Measurements from ENCODE around the gene DEFB132.
A peak's percentile ranks its signal among the peaks of the same experiment; 100 is the strongest.

The DEFB132 gene

DNA sequence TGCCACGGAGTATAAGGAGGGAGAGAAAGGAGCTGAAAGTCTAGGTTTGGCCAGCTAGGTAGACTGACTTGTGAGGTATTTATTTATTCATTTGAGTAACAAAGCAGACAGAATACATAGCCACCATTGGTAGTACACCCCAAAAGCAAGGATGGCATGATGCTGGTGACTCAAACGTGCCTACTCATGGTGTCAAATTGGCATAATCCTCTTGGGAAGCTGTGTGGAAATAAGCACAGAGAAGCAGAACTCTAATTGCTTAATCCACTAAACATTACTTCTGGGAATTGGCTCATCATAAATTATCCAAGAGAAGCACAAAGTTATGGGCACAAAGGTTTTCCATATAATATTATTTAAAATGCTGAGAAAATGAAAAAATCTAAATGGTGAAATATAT is 2.5 kb downstream of the DEFB132 start:
- DNase-seq (ENCODE audit: extremely low spot score, insufficient read length, low read depth) = no peak
- no peak for FAIRE-seq

- DNase-seq (ENCODE audit: extremely low spot score, insufficient read length, low read depth) = no peak
- no peak for FAIRE-seq
Observed at GRCh38 chr20:263701-264100, 6.2 kb downstream of the DEFB132 start.

DNA sequence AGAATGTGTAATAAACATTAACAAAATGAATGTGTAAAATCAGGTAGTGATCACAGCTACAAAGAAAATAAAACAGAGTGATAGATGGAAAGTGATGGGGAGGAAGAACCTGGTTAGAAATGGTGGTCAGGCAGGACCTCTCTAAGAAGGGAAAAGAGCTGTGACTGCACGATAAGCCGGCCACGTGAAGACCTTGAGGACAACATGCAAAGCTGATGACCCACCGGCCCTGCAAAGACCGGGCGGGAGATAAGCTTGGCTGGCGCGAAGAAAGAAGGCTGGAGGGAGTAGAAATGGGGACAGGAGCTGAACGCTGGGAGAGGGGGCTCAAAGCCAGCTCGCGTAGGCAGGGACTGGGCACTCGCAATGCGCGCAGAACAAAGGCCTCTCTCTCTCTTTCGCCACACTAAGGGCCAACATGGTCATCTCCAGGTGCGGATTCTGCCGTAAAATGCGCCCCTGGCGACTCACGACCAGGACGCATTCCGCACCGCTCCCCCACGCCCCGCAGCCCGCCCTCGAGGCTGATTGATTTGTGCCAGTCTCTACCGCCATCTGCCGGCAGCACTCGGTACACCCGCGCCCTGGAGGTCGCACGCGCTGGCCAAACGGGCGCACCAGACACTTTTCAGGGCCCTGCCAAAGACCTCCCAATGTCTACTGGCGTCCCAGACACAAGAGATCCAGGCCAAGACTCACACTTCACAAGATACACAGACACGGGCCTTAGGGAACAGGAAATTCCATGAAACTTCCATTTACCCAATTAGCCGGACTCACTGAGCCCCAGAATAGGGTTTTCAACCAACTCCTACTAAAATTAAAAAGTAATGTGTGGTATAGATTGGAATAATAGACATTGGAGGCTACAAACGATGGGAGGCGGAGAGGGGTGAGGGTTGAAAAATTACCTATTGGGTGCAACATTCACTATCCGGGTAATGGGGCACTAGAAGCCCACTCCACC is 9.4 kb downstream of the DEFB132 start:
- DNase-seq (ENCODE audit: extremely low spot score, insufficient read length, low read depth) (peak; percentile 88), FAIRE-seq (peak; percentile 89)

DNA sequence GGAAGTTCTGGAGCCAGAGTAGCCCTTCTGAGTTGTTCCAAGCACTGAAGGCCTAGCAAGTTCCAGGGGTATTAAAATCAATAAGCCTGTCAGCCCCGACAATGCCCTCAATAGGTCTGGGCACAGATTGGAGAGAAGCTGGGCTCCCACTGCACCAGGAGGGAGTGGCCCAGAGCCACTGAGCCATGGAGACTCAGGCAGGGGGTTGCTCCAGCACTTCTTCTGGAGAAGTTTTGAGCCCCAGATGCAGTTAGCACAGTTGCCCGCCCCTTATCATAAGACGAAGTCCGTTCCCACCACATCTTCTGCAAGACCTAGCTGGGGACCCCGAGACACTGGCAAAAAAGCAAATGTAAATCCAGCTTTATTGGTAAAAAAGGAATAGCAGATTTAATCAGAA is 13.0 kb downstream of the DEFB132 start:
- FAIRE-seq (no peak), DNase-seq (ENCODE audit: extremely low spot score, insufficient read length, low read depth) (no peak)

- no peak for DNase-seq (ENCODE audit: extremely low spot score, insufficient read length, low read depth)
- no peak for FAIRE-seq
Observed at GRCh38 chr20:271069-271468, 13.5 kb downstream of the DEFB132 start.

DNA sequence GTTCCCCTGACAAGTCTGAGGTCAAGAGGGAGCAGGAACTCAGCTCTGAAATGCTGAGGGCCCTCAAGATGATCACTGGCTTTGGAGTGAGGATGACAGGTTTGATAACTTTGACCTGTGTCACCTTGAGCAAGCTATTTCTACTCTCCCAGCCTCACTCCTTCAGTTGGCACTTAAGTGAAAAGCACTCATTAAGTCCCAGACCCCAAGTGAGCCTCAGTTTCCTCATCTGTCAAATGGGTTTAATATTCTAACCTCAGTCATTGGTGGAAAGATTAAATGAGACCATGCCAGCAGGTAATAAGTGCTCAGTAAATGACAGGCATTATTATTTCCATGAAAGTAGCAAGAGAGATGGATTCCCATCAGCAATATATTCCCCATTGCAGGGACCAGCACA is 14.0 kb downstream of the DEFB132 start:
- no peak for DNase-seq (ENCODE audit: extremely low spot score, insufficient read length, low read depth)
- FAIRE-seq = no peak

DNA sequence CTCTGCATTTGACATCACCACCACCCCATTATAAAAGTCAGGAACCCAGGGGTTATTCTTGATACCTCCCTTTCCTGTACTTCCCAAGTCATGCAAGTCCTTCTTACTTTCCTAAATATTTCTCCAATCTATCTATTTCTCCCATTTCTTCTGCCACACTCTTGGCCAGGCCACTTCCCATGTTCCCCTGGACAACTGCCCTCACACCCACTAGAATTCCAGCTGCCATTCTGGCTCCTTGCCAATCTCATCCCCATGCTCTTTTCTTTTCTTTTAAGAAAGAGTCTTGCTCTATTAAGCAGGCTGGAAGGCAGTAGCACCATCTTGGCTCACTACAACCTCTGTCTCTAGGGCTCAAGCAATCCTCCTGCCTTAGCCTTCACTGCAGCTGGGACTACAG is 15.2 kb downstream of the DEFB132 start:
- DNase-seq (ENCODE audit: extremely low spot score, insufficient read length, low read depth) (no peak), FAIRE-seq (no peak)

GRCh38 chr20:273884-274283 is 16.4 kb downstream of the DEFB132 start:
- no peak for DNase-seq (ENCODE audit: extremely low spot score, insufficient read length, low read depth)
- FAIRE-seq = no peak

- FAIRE-seq (no peak), DNase-seq (ENCODE audit: extremely low spot score, insufficient read length, low read depth) (no peak)
Observed at GRCh38 chr20:275791-276190, 18.3 kb downstream of the DEFB132 start.

DNA sequence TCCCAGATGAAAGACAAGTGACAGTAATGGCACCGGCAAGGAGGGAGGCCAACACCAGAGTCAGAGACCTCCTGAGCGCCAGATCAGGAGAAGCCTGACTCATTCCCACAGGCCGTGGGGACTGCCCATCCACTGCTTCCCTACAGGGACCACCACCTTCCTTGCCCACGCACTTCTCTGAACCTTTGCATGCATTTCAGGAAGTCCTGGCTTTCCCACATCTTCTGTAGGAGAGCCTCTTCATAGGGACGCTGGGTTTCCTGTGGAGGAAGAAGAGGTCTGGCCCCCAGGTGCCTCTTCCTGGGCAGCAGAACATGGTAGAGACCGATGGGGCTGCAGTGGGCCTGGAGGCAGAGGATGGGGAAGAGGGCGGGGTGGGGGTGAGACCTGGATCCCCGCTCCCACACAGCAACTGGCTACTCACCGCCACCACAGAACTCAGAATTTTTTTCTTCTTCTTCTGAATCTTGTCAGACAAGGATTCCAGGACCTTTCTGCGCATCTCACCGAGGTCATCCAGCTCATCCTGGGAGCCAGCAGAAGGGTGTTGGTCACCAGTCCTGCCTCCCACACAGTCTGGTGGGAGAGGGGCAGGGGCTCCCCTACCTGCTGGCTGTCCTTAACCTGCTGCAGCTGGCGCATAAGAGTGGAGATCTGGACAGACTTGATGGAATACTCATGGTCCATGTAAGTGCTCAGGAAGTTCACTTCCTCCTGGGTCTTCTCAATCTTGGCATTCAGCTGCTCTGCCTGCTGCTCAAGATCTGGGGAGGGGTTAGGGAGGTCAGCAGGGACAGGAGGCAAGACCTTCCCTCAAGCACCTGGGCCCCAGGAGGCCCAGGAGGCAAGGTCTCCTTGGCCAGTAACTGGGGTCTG is 19.3 kb downstream of the DEFB132 start:
- DNase-seq (ENCODE audit: extremely low spot score, insufficient read length, low read depth) = no peak
- no peak for FAIRE-seq

DNA sequence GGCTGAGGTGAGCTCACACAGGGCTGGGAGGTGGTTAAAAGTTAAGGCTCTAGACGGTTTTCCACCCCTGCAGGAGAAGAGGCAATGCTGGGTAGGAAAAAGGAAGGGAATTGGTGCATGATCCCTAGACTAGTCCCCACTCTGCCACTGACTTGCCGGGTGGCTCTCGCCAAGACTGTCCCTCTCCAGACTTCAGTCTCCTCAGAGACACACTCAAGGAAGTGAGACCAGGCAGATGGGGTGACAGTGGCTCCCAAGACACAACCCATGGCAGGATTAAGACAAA is 19.9 kb downstream of the DEFB132 start:
- DNase-seq (ENCODE audit: extremely low spot score, insufficient read length, low read depth) (no peak), FAIRE-seq (no peak)

DNA sequence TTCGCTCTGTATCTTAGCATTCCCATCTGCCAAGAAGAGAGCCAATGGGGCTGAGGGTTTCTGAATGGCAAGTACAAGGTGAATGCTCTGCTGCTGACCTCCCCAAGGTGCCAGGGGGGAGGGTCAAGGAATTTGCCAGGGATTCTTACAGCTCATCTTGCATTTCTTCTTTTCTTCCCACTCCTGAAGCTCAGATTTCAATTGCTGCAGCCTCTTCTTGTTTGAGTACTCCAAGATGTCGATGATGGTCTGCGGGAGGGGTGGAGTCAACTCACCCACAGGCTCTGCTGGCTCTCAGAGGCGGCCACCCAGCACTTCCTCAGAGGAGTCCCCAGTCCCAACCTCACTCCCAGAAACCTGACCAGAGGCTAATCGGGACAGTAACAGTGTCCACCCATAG is 20.7 kb downstream of the DEFB132 start:
- FAIRE-seq (no peak), DNase-seq (ENCODE audit: extremely low spot score, insufficient read length, low read depth) (no peak)

DNA sequence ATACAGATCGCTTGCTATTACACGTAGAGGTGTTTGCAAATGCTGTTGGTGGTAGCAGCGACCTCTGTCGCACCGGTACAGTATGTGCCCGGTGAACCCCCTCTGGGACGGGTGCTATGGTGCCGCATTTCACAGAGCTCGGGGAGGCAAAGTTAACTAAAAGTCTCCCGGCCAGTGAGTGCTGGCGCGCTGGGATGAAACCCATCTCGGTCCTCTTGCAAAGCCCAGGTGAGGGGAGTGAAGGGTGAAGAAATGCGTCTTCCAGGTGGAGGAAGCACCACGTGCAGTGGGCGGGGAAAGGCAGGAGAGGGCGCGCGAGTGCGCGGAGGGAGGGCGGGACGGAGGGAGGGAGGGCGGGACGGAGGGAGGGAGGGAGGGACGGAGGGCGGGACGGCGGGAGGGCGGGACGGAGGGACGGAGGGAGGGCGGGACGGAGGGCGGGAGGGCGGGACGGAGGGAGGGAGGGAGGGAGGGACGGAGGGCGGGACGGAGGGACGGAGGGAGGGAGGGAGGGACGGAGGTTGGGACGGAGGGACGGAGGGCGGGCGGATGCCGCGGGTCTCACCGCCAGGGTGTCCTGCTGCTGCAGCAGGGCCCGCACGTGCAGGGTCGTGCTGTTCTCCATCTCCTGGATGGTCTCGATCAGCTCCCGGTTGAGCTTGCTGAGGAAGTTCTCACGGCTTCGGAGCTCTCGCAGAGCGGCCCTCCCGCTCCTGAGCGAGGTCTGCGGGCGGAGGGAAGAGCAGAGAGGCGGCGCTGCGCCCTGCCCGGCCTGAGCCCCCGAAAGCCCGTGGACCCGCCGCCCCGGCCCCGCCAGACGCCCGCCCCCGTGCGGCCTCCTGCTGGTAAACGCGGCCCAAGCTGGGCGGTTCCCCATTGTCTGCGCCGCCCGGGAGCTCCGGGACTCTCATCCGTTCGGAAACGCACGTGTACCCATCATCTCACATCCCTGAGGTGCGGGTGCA is 21.4 kb downstream of the DEFB132 start:
- no peak for DNase-seq (ENCODE audit: extremely low spot score, insufficient read length, low read depth)
- no peak for FAIRE-seq

DNA sequence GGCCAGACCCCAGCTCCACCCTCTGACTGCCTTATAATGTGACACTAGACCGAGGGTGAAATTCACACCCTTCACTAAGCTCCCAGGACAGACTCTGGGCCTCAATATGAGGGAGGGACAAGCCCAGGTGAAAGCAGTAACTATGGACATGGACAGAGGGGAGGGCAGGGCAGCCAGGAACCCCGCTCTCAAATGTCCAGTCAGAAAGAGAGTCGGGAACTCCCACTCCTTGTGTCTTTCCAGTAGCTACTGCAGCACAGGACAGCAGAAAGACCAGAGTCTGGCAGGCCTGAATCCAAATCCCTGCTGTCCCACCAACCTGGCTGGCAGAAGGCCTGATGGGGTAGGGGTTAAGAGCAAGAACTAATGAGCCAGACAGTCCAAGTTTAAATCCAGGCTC is 26.6 kb downstream of the DEFB132 start:
- DNase-seq (ENCODE audit: extremely low spot score, insufficient read length, low read depth) = no peak
- no peak for FAIRE-seq

DNA sequence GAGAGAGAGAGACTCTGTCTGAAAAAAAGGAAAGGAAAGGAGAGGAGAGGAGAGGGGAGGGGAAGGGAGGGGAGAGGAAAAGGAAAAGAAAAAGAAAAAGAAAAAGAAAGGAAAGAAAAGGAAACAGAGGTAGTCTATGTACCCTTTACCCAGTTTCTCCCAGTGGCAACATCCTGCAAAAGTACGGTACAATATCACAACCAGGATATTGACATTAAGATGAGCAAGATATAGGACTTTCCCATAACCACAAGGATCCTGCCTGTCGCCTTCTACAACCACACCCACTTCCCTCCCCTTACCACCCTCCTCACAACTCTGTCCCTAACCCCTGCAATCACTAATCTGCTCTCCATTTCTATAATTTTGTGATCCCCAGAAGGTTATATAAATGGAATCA is 29.0 kb downstream of the DEFB132 start:
- no peak for DNase-seq (ENCODE audit: extremely low spot score, insufficient read length, low read depth)
- no peak for FAIRE-seq

- FAIRE-seq (no peak), DNase-seq (ENCODE audit: extremely low spot score, insufficient read length, low read depth) (no peak)
Observed at GRCh38 chr20:288956-289692, 31.6 kb downstream of the DEFB132 start.

- DNase-seq (ENCODE audit: extremely low spot score, insufficient read length, low read depth) (no peak), FAIRE-seq (peak; percentile 24)
Observed at GRCh38 chr20:289693-290083, 32.2 kb downstream of the DEFB132 start.

GRCh38 chr20:290084-290831 is 32.7 kb downstream of the DEFB132 start, which contains the start of gene C20orf96:
C20orf96 (minus strand) TSS chr20:290750; CDS start chr20:290610, 140 bp downstream.
- peak; percentile 96 for DNase-seq (ENCODE audit: extremely low spot score, insufficient read length, low read depth)
- peak; percentile 92 for FAIRE-seq

DNA sequence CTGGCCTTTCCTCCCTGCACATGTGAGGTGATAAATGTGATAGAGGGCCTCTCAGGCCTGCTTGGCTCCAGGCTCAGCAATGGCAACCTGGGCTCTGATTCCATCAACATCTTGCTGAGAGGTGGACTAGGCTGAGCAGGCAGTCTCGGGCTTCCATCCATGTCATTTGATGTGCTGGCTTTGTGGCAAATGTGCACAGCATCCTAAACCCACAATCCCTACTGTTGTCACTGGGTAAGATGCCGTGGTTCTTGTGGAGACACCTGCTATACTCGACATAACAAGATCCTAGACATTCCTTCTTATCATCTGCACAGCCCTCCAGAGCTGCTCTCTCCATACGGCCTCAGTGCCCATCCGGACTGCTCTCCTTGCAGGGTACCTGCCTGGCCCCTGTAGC is 37.1 kb downstream of the DEFB132 start:
- no peak for DNase-seq (ENCODE audit: extremely low spot score, insufficient read length, low read depth)
- no peak for FAIRE-seq
